ENCODE data around the gene ARHGAP4.

Gene ARHGAP4

GRCh38 chrX:153963546-153963945, 37.5 kb upstream of the ARHGAP4 start:
- no peak for DNase-seq (ENCODE audit: low read depth)

DNA sequence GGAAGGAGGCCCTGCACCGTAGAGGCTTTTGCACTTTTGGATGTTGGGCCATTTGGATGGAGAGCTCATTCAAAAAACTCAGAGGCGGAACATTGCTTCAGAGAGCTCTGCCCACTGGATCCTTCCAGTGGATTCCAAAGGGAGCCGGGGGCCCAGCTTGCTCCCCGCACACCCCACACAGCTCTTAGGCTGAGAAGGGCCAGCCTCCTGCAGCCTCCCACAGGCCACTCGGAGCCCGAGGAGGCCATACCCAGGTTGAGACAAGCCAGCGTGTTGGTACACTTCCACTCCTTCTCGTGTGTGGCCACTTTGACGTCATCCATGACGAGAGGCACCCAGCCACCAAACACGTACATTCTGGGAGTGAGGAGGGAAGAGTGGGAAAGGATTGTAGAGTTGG, 35.2 kb upstream of the ARHGAP4 start:
- no peak for DNase-seq (ENCODE audit: low read depth)

DNA sequence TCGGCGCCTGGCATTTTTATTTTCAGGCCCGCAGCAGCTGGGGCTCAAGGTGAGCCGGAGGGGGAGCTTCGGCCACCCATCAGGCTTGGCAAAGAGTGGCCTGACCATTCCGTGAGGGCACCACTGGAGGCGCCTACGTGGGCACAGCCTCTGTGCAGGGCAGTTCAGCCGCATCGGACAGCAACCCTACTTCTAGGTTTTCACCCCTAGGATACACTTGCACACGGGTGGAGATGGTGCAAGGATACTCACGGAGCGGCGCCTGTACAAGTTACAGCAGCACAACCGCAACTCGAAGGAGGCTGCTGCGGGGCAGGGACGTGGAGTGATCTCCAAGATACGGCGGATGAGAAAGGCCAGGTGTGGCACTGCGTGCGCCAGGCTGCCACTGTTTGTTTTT, 34.7 kb upstream of the ARHGAP4 start:
- DNase-seq (ENCODE audit: low read depth): no peak

DNA sequence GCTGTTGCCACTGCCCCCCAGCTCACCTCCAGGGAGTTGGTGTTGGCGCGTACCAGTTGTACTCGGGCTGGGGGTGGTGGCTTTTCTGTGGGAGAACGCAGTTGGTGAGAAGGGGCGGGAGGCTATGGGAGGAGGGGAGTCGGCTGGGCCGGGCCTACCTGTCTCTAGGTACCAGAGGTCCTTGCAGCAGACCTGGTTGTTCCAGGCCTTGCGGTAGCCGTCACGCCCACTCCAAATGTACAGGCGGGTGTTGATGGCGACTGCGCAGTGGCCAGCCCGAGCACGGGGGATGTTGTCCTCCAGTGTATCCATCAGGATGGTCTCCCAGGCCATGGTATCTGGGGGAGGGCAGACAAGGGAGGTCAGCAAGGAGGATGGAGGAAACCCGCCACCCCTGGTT, 34.0 kb upstream of the ARHGAP4 start:
- DNase-seq (ENCODE audit: low read depth): no peak

- DNase-seq (ENCODE audit: low read depth): no peak
Observed at GRCh38 chrX:153959649-153960048, 33.6 kb upstream of the ARHGAP4 start.

- no peak for DNase-seq (ENCODE audit: low read depth)
Observed at GRCh38 chrX:153958605-153959004, 32.5 kb upstream of the ARHGAP4 start.

DNA sequence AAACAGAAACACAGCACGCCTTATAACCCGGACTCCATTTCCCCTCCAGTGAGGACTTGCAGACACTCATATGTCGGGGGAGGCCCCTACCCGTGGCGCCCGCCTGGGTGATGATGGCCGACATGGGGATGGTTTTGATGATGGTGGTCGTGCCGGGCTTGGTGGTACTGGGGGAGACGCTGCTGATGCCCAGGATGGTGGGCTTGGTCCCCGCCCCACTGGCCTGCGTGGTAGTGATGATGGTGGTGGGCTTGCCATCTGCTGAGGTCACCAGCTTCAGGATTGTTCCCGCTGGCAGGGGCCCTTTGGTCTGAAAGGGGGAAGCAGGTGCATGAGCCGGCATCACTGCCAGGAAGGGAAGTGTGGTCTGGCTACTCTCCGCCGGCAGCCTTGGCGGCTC, 31.2 kb upstream of the ARHGAP4 start:
- DNase-seq (ENCODE audit: low read depth): no peak

DNA sequence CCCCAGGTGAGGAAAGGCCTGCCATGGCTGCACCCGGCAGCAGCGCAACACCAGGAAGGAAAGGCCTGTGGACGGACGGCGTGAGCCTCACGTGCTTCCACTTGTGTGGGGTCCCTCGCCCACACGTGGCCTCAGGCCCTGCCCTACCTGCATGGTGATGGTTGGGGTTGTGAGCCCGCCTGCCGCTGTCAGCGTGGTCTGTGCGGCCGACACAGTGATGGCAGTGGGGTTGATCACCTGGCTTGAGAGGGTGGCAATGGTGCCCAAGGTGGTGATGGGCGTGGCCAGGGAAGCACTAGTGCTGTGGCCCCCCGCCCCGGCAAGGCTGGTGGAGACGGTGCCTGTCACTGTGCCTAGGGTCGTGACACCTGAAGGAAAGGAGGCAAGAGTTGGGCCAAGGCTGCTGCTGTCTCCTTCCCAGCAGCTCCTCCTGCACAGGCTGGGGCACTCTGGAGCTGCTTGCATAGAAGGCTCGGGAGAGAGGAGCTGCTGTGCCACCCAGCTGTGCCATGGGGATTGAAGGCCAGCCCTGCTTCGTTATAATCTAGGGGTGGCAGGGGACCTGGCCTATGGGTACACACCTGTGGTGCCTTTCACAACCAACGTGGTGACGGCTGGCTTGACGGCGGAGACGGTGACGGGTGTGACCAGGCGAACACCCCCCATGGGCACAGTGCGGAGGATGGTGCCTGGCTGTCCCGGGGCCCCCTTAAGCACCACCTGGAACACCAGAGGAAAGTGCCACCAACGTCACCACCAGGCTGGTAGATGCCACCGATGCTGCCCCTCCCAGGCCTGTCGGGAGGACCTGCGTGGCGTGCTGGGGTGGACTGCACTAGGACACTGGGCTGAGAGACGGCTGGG, 30.2 kb upstream of the ARHGAP4 start:
- no peak for DNase-seq (ENCODE audit: low read depth)

- DNase-seq (ENCODE audit: low read depth): no peak
Observed at GRCh38 chrX:153955228-153955732, 29.2 kb upstream of the ARHGAP4 start.

DNA sequence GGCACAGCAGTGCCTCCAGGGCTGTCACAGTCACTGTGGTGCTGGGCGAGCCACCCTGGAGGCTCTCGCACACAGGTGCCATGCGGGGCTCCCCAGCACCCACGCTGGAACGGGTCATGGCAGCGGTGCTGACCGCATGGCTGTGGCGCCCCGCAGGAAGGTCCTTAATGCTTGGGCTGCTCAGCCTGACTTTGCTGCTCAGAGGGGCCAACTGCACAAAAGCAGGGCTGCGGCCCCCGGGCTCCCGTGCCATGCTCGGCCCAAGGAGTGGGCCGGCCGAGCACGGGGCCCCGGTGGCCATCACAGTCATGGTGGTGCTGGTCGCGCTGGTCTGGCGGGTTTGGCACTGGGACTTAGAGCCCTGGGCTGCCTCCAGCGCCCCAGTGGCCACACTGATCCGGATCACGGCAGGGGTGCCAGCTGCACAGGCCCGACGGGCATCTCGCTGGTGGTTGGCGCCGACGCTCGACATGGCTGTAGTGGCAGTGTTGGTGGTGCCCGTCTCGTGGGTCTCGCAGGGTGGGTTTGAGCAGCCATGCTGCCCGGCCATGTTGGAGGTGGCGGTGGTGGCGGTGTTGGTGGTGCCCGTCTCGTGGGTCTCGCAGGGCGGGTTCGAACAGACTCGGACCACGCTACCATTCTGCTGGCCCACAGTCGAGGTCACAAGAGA, 28.6 kb upstream of the ARHGAP4 start:
- no peak for DNase-seq (ENCODE audit: low read depth)

GRCh38 chrX:153953892-153954557, 28.0 kb upstream of the ARHGAP4 start:
- DNase-seq (ENCODE audit: low read depth): no peak

DNA sequence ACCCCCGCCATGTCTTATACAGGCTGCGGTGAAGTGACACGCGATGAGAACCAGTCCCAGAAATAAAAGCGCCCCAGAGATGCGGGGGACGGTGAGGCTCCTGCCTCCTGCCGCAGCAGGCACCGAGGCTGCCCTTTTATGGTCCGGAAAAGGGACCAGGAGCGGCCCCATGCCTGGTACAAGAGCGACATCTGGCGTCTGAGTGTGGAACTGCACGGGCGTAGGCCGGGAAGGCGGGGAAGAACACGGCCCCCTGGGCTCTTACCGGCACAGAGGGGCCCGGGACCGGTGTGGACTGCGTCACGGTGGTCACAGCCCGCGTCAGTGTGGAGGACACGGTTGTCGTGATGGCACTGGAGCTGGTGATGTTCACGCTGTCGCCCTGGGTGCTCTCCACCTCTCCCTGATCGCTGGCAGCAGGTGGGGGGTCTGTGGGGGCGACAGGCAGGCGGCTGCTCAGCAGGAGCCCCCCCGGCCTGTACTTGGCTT, 27.3 kb upstream of the ARHGAP4 start:
- peak; percentile 71 for DNase-seq (ENCODE audit: low read depth)

DNA sequence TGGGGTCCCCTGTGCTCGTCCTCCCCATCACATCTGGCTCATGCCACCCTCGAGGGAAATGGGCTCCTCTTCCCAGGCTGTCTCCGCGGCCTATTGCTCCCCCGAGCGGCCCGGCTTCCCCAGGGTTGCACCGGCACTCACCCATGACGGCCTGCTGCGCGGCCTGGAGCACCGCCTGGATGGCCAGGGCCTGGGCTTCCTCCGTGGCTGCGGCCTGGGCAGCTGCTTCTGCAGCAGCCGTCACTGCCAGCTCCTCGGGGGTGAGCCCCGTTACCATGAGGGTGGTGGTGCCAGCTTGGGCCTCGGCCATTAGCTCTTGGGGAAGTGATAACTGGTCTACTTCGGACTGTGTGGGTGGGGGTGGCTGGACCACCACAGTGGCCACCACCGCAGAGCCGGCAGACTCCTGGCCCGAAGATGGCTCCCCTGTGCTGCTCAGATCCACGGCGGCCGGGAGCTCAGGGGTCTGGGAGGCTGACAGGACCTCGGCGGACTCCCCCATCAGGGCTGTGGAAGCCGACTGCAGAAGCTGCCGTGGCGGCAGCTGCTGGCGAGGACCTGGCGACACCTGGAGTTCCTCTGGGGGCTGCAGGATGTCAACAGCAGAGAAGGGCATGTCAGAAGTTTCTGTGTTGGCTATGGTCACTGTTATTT, 26.4 kb upstream of the ARHGAP4 start:
- no peak for DNase-seq (ENCODE audit: low read depth)

DNA sequence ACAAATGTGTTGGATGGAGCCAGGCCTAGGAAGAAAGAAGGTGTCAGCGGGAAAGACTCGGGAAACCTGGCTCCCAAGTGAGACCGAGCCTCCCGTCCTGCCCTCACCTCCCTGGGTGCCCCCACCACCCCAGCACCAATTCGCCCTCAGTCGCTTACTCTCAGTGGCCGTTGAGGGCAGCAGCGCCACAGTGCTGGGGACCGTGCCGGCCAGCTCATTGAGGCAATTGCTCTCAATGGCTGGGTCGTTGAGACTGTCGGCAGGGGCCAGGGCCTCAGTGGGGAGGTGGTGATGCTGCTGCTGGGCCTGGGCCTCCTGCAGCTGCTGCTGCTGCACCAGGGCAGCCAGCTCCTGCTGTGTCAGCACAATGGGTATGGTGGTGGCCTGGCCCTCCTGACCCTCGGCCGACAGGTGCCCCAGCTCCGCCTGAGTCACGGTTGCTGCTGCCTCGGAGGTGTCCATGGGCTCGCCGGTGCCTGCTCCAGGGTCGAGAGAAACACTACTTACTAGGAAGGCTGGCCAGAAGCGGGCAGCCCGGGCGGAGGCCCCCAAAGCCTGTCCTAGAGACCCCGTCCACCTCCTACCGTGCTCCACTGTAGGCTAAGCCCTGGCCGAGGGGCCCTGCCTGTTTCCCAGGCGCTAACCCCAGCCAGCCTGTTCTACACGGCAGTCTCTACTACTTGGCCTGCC, 25.8 kb upstream of the ARHGAP4 start:
- DNase-seq (ENCODE audit: low read depth): no peak

- DNase-seq (ENCODE audit: low read depth): no peak
Observed at GRCh38 chrX:153950127-153950526, 24.1 kb upstream of the ARHGAP4 start.

DNA sequence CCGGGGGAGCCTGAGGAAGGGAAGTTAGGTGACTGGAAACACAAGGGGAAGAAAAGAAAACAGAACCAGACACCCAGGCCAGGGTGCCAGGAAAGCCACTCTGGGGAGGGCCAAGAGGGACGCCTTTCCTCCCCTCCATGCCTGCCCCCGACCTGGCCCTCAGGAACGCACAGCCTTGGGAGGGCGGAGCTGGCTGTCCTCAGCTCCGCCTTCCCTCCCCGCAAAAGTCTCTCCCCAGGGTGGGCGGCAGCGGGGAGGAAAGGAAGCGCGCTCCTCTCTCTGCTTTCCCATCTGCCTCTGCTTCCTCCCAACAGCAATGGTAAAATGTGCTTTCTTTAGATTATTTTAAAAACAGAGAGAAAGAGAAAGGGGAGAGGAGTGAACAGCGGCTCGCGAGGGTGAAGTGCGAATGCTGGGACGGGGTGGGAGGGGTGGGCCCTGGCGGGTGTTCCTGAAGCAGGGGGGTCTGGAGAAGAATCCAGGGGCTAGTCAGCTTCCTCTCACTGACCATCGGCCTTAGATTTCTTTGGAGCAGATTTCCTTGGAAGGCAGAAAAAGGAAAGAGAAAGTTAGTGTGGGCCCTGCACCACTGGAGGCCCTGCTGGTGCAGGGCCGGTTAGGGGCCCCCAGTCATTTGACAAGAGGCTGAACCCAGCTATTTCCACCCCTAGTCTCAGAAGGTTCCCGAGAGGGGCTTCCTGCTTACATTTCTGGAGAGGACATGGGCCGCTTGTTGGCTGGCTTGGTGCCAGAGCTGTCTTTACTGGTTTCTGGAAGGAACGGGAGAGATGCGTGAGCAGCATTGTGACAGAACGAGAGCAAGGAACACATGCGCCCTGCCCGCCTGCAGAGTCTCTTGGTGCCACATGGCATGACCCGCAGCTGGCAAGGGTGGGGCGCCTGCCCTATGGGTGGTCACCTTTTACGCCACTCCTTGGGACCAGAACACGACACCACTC, 23.1 kb upstream of the ARHGAP4 start:
- DNase-seq (ENCODE audit: low read depth): no peak

DNA sequence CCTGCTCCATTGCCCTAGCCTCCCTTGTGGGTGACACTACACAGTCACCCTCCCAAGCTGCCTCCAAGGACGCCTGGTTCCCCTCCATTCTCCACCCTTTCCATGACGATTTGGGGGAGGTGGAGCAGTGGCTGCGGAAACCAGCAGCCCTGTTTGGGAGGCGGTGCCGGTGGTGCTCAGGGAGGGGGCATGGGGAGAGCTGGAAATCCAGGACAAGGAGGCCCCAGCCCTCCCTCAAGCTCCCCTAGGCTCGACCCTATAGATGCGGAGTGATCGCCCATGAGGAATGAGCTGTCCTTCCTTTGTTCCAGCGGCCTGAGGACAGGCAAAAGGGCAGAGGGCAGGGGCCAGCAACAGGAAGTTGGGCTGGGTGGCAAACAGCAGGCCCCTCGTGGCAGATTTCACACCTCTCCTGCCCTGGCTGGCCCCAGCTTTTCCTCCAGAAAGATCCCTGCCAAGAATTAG, 22.0 kb upstream of the ARHGAP4 start:
- DNase-seq (ENCODE audit: low read depth): no peak

GRCh38 chrX:153947009-153947769, 21.1 kb upstream of the ARHGAP4 start:
- peak; percentile 62 for DNase-seq (ENCODE audit: low read depth)

Measured in activated gamma-delta T cell treated with anti-CD3 and anti-CD28 coated beads, Interleukin-2, amount 50 U/mL, for 16 hours (primary cell).